ENCODE data around the gene ABLIM3. TPM values are rescaled to one million over a fixed set of nuclear protein-coding genes. Genes with fewer than 3 reads are reported as not detected.
A peak's percentile ranks its signal among the peaks of the same experiment; 100 is the strongest.

The ABLIM3 gene
- total and polyA plus RNA-seq, 9 donors = 33.2 to 131 (median 109) TPM

GRCh38 chr5:149144637-149145036, 3.3 kb downstream of the ABLIM3 start:
- Histone ChIP-seq H3K9me3 (replicated peaks; ENCODE audit: control insufficient read depth, low read depth, low read length) (no peaks in the 10 kb centered on the region), H3K36me3 (ENCODE audit: control insufficient read depth, insufficient read depth, low read length) (no peaks in the 10 kb centered on the region), H3K4me1 (ENCODE audit: control insufficient read depth, insufficient read depth, low read length) (peaks cover 22% of the 10 kb centered on the region), H3K27ac (ENCODE audit: low read length) (no peak overlapping the region), H3K27me3 (ENCODE audit: control insufficient read depth, insufficient read depth, low read length) (peaks cover 11% of the 10 kb centered on the region), H3K4me3 (ENCODE audit: low read length) (no peak overlapping the region)
- no peak for DNase-seq
- WGBS (ENCODE audit: insufficient coverage) = no CpG with 5 or more reads among the region's 1 CpG

- H3K27ac ChIP-seq (ENCODE audit: low read length) = no peak overlapping the region
- no peak overlapping the region for H3K4me3 ChIP-seq (ENCODE audit: low read length)
- H3K9me3 ChIP-seq (replicated peaks; ENCODE audit: control insufficient read depth, low read depth, low read length) = no peaks in the 10 kb centered on the region
- DNase-seq = no peak
- WGBS (ENCODE audit: insufficient coverage) = no CpG with 5 or more reads among the region's 1 CpG
- peaks cover 22% of the 10 kb centered on the region for H3K4me1 ChIP-seq (ENCODE audit: control insufficient read depth, insufficient read depth, low read length)
- H3K27me3 ChIP-seq (ENCODE audit: control insufficient read depth, insufficient read depth, low read length) = peaks cover 11% of the 10 kb centered on the region
- H3K36me3 ChIP-seq (ENCODE audit: control insufficient read depth, insufficient read depth, low read length) = no peaks in the 10 kb centered on the region
These were observed 3.8 kb downstream of the ABLIM3 start for GRCh38 chr5:149145138-149145537.

DNA sequence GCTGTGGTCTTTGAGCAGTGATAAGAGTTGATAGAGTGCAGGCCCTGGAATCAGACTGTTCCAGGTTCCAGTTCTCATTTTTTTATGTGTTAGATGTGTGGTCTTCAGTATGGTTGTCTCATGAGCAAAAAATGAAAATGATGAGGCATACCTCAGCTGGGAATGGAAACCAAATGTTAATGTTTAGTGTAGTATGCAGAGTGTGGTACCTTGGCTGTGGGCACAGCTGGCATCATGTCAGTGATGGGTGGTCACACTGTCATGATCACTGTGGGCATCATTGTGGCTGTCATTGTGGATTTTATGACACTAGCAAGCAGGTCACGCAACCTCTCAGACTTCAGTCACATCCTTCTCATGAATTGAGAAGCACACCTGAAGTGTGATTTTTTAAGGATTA, 6.4 kb downstream of the ABLIM3 start:
- DNase-seq = no peak
- WGBS (ENCODE audit: insufficient coverage) = no CpG with 5 or more reads among the region's 1 CpG
- no peaks in the 10 kb centered on the region for H3K36me3 ChIP-seq (ENCODE audit: control insufficient read depth, insufficient read depth, low read length)
- H3K9me3 ChIP-seq (replicated peaks; ENCODE audit: control insufficient read depth, low read depth, low read length) = no peaks in the 10 kb centered on the region
- no peak overlapping the region for H3K4me3 ChIP-seq (ENCODE audit: low read length)
- H3K4me1 ChIP-seq (ENCODE audit: control insufficient read depth, insufficient read depth, low read length) = peaks cover 12% of the 10 kb centered on the region
- H3K27ac ChIP-seq (ENCODE audit: low read length) = no peak overlapping the region
- no peaks in the 10 kb centered on the region for H3K27me3 ChIP-seq (ENCODE audit: control insufficient read depth, insufficient read depth, low read length)

DNA sequence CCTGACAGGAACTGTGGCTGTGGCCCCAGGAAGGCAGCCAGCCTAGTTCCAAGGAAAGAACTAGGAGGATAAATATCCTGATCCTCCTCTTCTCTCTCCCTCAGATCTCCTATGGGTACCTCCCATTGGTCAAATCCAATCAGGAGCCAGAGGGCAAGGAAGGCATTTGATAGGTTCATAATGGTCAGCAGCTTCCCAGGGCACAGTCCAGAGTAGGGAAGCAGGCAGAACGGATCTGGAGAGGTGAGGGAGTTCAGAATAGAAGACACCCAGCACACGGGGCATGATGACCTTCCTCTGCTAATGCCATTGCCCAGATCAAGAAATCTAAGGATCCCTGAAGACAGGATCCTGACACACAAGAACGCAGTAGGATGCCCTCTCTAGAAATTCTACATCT, 8.6 kb downstream of the ABLIM3 start:
- Histone ChIP-seq H3K27ac (ENCODE audit: low read length) (peak overlapping the region; percentile 50), H3K27me3 (ENCODE audit: control insufficient read depth, insufficient read depth, low read length) (no peaks in the 10 kb centered on the region), H3K4me1 (ENCODE audit: control insufficient read depth, insufficient read depth, low read length) (peaks cover 23% of the 10 kb centered on the region), H3K36me3 (ENCODE audit: control insufficient read depth, insufficient read depth, low read length) (no peaks in the 10 kb centered on the region), H3K9me3 (replicated peaks; ENCODE audit: control insufficient read depth, low read depth, low read length) (no peaks in the 10 kb centered on the region), H3K4me3 (ENCODE audit: low read length) (no peak overlapping the region)
- no peak for DNase-seq
- 50% methylated on average over 1 of the region's 3 CpGs for WGBS (ENCODE audit: insufficient coverage)

GRCh38 chr5:149150457-149150856, 9.2 kb downstream of the ABLIM3 start:
- H3K4me1 ChIP-seq (ENCODE audit: control insufficient read depth, insufficient read depth, low read length) = peaks cover 28% of the 10 kb centered on the region
- WGBS (ENCODE audit: insufficient coverage) = 20% methylated on average over 1 of the region's 5 CpGs
- peak overlapping the region; percentile 50 for H3K27ac ChIP-seq (ENCODE audit: low read length)
- no peaks in the 10 kb centered on the region for H3K36me3 ChIP-seq (ENCODE audit: control insufficient read depth, insufficient read depth, low read length)
- no peaks in the 10 kb centered on the region for H3K27me3 ChIP-seq (ENCODE audit: control insufficient read depth, insufficient read depth, low read length)
- DNase-seq = no peak
- H3K9me3 ChIP-seq (replicated peaks; ENCODE audit: control insufficient read depth, low read depth, low read length) = no peaks in the 10 kb centered on the region
- H3K4me3 ChIP-seq (ENCODE audit: low read length) = no peak overlapping the region

DNA sequence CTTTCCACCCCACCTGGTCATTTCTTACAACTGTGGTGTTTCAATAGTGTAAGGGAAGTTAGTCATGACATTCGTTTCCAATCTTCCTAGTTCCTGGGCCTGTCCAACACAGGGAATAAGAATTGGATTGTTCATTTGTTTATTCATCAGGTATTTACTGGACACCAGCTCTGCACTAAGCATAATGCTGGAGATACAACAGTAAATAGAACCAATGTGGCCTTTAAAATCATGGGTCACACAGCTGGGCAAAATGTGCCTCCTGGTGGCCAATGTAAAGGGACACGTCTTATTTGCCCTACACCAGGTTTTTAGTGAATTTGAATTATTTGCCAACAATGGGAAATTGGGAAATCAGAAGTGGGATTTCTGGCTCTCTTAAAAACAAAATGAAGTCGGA, 10.4 kb downstream of the ABLIM3 start:
- Histone ChIP-seq H3K27me3 (ENCODE audit: control insufficient read depth, insufficient read depth, low read length) (no peaks in the 10 kb centered on the region), H3K36me3 (ENCODE audit: control insufficient read depth, insufficient read depth, low read length) (no peaks in the 10 kb centered on the region), H3K27ac (ENCODE audit: low read length) (peak overlapping the region; percentile 31), H3K4me1 (ENCODE audit: control insufficient read depth, insufficient read depth, low read length) (peaks cover 35% of the 10 kb centered on the region), H3K4me3 (ENCODE audit: low read length) (no peak overlapping the region), H3K9me3 (replicated peaks; ENCODE audit: control insufficient read depth, low read depth, low read length) (no peaks in the 10 kb centered on the region)
- no CpG with 5 or more reads among the region's 3 CpGs for WGBS (ENCODE audit: insufficient coverage)
- DNase-seq = no peak

DNA sequence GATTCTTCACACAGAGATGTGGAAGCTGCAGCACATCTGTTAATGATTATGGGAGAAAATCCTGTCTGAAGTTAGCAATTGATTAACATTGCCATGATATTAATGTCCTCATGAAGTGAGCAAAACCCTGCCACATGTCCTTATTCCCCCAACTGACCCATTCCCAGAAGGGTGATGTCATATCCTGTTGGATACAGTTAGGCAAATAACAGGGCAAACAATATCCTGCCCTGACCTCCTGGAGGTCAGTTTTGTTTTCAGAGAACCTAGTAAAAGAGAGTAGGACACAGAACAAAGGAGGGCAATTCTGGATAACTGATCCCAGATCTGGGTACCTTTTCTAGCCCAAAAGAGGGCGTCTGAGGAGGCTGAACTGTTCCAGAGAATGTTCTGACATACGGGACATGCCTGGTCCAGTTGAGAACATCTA, 11.0 kb downstream of the ABLIM3 start:
- peaks cover 35% of the 10 kb centered on the region for H3K4me1 ChIP-seq (ENCODE audit: control insufficient read depth, insufficient read depth, low read length)
- no peak for DNase-seq
- H3K27ac ChIP-seq (ENCODE audit: low read length) = peak overlapping the region; percentile 91
- H3K27me3 ChIP-seq (ENCODE audit: control insufficient read depth, insufficient read depth, low read length) = no peaks in the 10 kb centered on the region
- H3K9me3 ChIP-seq (replicated peaks; ENCODE audit: control insufficient read depth, low read depth, low read length) = no peaks in the 10 kb centered on the region
- no peak overlapping the region for H3K4me3 ChIP-seq (ENCODE audit: low read length)
- WGBS (ENCODE audit: insufficient coverage) = 71% methylated on average over 1 of the region's 2 CpGs
- H3K36me3 ChIP-seq (ENCODE audit: control insufficient read depth, insufficient read depth, low read length) = no peaks in the 10 kb centered on the region

DNA sequence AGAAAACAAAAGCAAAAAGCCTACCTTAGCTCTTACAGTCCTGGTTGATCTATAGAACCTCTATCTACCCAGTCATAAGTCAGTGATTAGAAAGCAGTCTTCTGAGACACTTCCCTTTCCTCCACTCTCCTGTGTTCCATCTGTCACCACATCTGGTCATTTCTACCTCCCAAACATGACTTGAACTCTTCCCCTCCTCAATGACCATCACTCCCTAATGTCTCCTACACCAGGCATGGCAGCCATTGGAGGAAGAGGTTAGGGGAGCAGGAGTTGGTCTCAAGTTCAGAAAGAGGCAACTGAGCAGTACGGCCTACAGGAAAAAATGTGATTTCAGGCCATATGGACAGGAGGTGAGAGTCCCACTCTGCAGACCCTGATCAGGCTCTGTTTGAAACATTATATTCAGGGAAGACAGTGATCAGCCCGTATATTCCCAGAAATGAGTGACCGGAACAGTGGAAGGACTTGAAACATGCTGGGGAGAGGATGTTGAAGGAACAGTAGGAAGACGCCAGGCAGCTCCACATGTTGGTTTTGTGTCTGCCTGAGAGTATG, 12.0 kb downstream of the ABLIM3 start:
- H3K4me1 ChIP-seq (ENCODE audit: control insufficient read depth, insufficient read depth, low read length) = peaks cover 35% of the 10 kb centered on the region
- no peak for DNase-seq

GRCh38 chr5:149153751-149154610, 12.7 kb downstream of the ABLIM3 start:
- Histone ChIP-seq H3K27ac (ENCODE audit: low read length) (peak overlapping the region; percentile 91), H3K4me3 (ENCODE audit: low read length) (no peak overlapping the region), H3K27me3 (ENCODE audit: control insufficient read depth, insufficient read depth, low read length) (no peaks in the 10 kb centered on the region), H3K9me3 (replicated peaks; ENCODE audit: control insufficient read depth, low read depth, low read length) (no peaks in the 10 kb centered on the region), H3K36me3 (ENCODE audit: control insufficient read depth, insufficient read depth, low read length) (no peaks in the 10 kb centered on the region), H3K4me1 (ENCODE audit: control insufficient read depth, insufficient read depth, low read length) (peaks cover 35% of the 10 kb centered on the region)
- DNase-seq = peak; percentile 71
- 58% methylated on average over 6 of the region's 8 CpGs for WGBS (ENCODE audit: insufficient coverage)

More for the DNA sequence above, 12.0 kb downstream of the ABLIM3 start:
- Histone ChIP-seq H3K9me3 (replicated peaks; ENCODE audit: control insufficient read depth, low read depth, low read length) (no peaks in the 10 kb centered on the region), H3K27me3 (ENCODE audit: control insufficient read depth, insufficient read depth, low read length) (no peaks in the 10 kb centered on the region), H3K27ac (ENCODE audit: low read length) (peak overlapping the region; percentile 91), H3K4me3 (ENCODE audit: low read length) (no peak overlapping the region), H3K36me3 (ENCODE audit: control insufficient read depth, insufficient read depth, low read length) (no peaks in the 10 kb centered on the region)
- 86% methylated on average over 3 of the region's 4 CpGs for whole genome bisulfite sequencing (ENCODE audit: insufficient coverage)

DNA sequence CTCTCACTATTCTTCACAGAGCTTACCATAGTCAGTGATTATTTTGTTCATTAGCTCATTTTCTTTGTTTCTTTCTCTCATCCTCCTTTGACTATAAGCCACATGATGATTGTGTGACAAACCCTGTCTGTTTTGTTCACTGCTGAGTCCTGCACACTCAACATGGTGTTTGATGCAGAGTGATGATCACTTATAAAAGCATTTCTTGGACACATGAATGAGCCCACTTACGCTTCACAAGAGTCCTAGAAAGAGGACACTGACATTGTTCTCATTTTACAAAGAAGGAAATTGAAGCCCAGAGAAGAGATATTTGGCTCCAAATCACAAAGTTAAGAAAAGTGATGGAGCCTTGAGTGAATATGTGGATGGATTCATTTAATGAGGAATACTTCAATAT, 13.4 kb downstream of the ABLIM3 start:
- DNase-seq = no peak
- peak overlapping the region; percentile 85 for H3K27ac ChIP-seq (ENCODE audit: low read length)
- peaks cover 35% of the 10 kb centered on the region for H3K4me1 ChIP-seq (ENCODE audit: control insufficient read depth, insufficient read depth, low read length)

More for the DNA sequence above, 13.4 kb downstream of the ABLIM3 start:
- H3K4me3 ChIP-seq (ENCODE audit: low read length) = no peak overlapping the region
- no CpG with 5 or more reads among the region's 1 CpG for WGBS (ENCODE audit: insufficient coverage)
- H3K27me3 ChIP-seq (ENCODE audit: control insufficient read depth, insufficient read depth, low read length) = no peaks in the 10 kb centered on the region
- H3K9me3 ChIP-seq (replicated peaks; ENCODE audit: control insufficient read depth, low read depth, low read length) = no peaks in the 10 kb centered on the region
- H3K36me3 ChIP-seq (ENCODE audit: control insufficient read depth, insufficient read depth, low read length) = no peaks in the 10 kb centered on the region
